AG08396 (cell line): Measurements from ENCODE around the gene GUK1.

Experiments
- DNase-seq: peaks from one replicate; pipeline ENCODE4 v3.0.0; 2012; ENCODE audit warnings: low spot score, mixed read lengths

GUK1 gene

DNA sequence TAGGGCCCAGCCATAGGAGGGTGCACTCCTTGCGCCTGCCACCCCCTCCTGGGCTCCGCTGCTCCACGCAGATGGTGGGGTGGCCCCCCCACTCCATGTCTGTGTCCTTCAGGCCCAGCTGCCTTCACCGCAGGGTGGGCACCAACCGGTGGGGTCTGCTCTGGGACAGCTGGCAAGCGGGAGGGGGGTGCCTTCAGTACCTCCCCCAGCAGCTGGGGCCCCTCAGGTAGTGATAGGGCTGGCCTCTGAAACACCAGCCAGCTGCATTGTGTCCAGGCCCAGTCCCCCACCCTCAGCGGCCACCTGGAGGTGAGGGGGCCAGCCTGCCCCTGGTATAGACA lies 10.0 kb downstream of the GUK1 start:
- DNase-seq: no peak

DNA sequence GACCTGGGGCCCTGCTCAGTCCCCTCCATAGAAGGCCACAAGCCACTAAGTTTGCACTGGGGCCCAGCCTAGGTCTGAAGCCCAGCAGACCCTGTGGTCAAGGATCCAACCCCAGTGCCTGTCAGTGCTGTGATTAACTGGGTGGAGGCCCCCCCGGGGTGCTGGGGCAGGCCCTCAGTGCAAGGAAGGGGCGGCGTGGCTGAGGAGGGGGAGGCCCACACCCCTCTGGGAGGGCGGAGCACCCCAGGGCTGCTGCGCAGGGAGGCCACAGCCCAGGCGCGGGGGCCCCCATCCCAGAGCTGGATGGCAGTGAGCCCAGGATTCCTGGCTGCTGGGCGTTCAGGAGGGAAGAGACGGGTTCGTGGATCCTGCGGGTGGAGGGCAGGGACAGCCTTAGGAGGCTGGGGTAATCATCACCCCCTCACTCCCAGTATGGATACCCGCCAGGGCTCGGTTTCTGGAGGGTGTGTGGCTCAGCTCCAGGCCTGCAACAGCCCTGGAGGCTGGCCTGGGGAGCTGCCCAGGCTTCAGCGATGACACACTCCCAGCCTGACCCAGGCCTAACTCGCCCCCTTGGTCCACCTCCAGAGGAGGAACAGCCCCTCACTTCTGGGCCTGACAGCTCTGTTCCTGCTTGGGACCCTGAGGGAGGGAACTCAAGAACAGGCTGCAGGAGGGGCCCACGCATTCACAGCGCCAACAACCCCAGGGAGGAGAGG lies 10.5 kb downstream of the GUK1 start:
- peak; percentile 88 for DNase-seq

DNA sequence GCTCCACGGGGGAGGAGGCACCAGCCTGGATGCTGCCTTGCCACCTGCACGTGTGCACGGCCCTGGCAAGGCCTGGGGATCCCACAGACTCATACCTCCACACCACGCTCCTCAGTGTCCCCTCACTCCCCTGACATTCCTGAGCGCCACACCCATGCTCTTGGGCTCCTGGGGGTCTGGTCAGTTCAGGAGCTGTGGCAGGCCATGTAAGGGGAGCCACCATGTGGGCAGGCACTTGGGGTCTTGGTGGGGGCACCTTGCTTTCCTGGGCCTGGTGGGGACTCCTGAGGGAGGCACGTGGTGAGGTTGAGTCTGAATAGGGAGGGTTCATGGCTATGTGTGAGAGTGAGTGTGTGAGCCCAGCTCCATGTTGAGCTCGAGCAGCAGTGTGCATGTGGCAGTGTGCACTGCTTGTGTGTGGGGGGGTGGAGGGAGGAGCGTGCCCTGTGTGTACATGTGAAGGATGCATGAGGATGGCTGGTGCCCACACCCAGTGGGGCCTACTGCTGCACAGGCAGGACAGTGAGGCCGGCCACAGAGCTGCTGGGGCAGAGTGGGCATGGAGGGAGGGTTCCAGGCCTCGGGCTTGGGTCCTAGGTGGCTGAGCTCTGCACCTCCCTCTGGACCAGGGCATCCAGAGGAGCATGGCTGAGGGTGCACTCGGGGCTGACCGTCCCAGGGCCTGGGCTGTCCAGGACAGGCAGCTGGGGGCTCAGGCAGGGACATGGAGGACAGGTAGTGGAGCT lies 11.3 kb downstream of the GUK1 start:
- DNase-seq: no peak

DNA sequence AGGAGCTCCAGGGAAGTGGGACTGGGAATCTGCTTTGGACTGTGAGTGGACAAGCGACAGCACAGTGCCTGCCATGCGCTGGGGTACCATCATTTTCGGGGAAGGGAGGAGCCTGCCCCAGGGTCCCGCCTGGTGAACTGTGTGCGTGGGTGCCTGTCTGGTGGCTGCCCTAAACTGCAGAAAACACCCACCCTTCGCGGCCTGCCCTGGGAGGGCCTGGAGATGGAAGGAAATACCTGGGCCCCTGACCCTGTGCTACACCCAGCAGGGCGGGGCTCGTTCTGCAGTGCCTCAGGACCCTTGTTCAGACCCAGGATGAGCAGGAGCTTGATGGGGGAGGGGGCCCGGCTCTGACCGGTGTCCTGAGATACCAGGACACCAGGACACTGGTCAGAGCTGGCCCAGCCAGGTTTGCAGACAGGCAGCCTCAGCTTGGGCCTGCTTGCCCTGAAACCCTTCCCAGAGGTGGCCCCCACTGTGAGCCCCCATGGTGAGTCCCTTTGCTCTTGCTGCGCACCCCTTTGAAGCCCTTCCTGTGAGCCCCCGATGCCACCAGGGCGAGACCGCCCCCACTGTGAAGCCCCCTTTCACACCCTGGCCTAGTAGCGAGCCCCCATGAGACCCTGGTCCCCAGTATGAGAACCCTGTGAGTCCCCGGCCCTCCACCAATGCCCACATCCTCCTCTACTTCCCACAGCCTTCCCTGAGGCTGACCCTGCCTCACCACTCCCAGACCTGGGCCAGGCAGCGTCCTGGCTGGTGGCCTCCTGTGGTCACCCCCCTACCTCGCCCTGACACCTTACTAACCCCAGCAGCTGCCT lies 12.2 kb downstream of the GUK1 start:
- no peak for DNase-seq

DNA sequence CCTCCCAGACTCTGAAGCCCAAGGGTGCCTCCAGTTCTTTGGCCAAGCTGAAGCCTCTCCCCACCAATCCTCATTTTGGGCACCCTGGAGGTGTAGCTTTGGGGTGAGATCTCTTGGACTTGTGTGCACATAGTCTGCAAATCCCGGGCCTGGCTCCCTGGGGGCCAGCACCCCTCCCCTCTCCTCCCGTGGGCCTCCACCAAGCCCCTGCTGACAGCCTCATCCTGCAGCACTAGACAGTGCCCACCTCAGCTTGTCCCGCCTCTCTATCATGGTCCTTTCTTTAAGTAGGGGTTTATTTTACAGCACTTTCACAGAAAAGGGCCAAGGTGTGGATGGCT lies 12.8 kb downstream of the GUK1 start:
- no peak for DNase-seq

DNA sequence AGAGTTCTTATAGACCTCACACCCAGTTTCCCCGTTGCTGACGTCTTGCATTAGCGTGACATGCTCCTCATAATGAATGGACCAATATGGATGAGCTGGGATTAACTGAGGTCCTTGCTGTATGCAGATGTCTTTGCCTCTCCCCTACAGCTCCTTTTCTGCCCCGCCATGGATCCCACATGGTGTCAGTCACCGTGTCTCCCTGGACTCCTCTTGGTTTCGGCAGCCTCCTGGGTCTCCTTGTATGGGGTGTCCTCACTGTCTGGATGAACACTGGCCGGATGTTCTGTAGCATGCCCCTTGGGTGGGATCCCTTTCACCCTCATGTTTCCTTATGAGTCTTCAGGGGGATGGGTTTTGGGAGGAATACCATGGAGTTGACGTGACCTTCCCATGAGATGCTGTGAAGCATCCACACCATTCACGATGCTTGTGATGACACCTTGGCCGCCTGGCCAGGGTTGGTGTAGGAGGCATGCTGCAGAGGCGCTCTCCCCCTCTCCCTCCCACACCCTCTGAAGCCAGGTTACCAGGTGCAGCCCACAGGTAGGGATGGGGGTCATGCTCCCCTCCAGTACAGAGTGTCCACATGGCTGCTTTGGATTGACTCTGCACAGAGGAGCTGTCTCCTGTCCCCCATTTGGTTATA lies 14.1 kb downstream of the GUK1 start:
- DNase-seq: no peak

DNA sequence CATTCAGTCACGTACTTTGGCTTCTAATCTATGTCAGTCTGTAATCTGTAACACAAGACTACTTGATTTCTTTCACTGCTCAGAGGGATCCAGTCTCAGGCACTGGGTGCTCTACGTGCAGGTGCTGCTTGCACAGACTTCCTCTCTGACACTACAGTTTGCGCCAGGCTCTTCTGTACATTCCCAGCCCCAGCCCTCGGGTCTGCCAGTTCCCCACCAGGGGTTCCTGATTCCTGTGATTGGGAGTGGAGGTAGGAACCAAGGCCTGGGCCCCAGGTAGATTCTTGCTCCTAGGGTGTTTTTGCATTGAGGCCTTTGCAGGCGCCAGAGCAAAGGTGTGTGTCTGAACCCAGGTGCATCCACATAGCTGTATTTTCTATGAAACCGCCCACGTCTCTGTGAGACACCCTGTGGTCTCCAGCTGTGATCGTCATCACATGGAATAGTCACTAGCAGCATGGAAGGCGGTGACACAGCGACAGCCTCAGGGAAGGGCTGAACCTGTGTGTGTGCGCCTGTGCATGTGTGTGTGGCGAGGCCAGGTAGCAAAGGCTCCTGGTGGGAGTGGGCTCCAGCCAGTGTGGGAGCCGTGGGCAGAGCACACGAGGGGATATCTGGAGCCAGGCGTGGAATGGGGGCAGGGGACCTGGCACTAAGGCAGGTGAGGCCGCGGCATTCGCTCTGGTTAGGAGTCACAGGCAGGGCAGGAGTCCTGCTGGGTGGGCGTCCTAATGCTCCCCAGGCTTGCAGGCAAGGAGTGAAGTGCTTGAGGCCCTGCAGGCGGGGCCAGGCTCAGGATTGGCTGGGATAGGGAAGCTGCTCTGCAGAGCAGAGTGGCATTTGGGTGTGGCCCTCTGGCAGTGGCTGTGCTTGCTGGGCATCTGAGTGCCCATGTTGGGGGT lies 14.8 kb downstream of the GUK1 start:
- DNase-seq: no peak

DNA sequence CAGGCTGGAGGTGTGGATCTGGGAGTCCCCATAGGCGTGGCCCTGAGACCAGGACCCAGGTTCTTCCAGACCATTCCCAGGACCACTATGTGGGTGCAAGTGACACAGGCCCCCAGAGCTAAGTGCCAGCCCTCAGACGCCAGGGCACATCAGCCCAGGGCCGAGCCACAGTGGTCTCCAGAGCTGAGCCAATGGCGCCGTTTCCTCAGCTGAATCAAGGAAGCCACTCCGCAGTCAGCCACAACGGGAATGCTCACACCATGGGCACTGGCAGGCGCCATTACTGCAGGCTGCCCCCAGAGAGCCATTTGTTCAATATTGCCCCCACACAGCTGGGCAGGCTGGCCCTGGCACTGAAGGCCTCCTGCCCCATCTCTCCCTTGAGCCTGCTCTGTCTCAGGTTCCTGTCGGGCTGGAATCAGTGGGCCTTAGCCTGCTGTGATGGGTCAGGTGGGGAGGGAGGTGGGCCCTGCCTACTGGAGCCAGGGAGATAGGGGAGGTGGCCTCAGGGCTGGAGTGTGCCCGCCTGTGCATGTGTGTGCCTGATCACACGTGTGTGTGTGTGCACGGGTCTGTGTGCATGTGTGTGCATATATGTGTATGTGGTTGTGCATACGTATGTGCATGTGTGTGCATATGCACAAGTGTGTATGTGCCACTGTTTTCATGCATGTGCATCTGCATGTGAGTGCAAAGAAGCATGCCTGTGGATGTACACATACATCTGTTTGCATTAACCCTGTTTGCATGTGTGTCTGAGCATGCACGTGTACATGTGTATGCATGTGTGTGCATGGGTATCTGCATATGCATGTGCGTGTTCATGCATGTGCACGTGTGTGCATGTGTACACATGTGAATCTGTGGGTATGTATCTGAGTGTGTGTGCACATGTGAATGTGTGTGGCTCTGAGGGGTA lies 15.8 kb downstream of the GUK1 start:
- DNase-seq: no peak

DNA sequence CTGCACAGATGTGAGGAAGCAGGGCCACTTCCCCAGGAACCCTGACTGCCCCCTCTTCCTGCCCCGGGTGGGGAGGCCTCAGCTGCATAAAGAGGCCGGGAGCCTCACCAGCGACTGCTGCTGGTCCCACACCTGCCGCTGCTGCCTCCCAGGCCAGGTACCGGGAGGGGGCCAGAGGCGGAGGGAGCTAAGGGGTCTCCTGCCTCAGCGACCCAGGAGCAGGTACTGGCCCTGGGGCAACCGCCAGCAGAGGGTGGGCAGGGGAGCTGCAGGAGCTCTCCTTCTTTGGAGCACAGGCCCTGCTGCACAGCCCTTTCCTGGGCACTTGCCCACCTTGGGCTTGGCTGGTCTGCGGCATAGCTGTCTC lies 16.4 kb downstream of the GUK1 start:
- DNase-seq: no peak

DNA sequence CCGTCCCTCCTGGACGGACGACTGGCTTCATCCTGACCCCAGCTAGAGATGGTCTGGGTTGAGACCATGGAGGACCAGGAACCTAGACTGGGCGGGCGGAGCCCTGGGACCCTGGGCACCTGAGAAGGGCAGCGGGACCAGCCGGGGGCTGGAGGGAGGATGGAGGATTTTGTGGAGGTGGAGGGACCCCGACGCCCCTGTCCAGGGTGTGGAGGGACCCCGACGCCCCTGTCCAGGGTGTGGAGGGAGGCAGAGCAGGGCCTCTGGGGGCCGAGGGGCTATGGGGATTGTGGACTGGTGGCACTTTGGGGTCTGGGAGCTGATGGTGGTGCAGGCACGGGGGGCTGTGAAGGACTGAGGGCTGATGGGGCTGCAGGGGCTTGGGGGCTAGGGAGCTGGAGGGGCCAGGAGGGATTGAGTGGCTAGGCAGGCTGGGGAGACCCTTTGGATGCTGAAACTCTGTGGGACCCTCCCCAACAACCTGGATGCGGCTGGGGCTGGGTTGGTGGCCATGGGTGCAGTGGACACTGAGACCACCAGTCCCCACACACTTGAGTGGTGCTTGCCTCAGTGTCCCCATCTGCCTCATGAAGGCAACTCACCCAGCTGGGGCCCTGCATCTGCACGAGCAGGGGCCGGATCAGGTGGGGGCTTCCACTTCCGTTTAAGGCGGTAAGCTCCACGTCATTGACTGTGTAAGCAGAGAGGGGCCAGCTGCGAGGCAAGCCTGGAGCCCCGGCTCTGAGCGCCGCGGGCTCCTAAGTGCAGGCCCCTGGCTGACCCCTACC lies 17.1 kb downstream of the GUK1 start:
- no peak for DNase-seq

DNA sequence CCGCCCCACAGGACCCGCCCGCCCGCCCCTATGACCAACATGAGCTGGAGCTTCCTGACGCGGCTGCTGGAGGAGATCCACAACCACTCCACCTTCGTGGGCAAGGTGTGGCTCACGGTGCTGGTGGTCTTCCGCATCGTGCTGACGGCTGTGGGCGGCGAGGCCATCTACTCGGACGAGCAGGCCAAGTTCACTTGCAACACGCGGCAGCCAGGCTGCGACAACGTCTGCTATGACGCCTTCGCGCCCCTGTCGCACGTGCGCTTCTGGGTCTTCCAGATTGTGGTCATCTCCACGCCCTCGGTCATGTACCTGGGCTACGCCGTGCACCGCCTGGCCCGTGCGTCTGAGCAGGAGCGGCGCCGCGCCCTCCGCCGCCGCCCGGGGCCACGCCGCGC lies 17.6 kb downstream of the GUK1 start:
- DNase-seq: no peak

DNA sequence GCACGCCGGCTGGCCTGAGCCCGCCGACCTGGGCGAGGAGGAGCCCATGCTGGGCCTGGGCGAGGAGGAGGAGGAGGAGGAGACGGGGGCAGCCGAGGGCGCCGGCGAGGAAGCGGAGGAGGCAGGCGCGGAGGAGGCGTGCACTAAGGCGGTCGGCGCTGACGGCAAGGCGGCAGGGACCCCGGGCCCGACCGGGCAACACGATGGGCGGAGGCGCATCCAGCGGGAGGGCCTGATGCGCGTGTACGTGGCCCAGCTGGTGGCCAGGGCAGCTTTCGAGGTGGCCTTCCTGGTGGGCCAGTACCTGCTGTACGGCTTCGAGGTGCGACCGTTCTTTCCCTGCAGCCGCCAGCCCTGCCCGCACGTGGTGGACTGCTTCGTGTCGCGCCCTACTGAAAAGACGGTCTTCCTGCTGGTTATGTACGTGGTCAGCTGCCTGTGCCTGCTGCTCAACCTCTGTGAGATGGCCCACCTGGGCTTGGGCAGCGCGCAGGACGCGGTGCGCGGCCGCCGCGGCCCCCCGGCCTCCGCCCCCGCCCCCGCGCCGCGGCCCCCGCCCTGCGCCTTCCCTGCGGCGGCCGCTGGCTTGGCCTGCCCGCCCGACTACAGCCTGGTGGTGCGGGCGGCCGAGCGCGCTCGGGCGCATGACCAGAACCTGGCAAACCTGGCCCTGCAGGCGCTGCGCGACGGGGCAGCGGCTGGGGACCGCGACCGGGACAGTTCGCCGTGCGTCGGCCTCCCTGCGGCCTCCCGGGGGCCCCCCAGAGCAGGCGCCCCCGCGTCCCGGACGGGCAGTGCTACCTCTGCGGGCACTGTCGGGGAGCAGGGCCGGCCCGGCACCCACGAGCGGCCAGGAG lies 18.3 kb downstream of the GUK1 start:
- DNase-seq: no peak

DNA sequence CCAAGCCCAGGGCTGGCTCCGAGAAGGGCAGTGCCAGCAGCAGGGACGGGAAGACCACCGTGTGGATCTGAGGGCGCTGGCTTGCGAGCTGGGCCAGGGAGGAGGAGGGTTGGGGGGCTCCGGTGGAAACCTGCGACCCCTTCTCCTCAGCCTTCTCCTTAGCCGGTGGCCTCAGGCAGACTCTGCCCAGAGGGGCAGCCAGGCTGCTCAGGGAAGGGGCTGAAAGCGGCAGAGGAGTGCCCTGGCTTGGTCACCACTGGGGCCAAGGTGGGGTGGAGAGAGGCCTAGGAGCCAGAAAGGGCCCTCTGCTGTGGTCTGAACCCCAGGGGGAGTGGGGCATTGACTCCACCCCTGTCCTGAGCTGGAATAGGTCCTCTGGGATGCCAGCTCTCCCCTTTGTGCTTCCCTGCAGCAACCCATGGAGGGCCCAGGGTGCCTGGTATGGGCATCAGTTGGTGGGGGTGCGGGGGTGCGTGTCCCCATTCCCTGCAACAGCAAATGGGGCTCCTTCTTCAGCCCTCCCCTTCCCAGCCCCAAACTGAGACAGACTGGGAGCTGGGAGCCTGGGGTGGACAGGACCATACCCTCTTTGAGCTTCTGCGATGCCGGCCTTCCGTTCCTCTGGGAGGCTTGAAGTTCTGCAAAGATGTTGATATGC lies 19.1 kb downstream of the GUK1 start:
- no peak for DNase-seq

DNA sequence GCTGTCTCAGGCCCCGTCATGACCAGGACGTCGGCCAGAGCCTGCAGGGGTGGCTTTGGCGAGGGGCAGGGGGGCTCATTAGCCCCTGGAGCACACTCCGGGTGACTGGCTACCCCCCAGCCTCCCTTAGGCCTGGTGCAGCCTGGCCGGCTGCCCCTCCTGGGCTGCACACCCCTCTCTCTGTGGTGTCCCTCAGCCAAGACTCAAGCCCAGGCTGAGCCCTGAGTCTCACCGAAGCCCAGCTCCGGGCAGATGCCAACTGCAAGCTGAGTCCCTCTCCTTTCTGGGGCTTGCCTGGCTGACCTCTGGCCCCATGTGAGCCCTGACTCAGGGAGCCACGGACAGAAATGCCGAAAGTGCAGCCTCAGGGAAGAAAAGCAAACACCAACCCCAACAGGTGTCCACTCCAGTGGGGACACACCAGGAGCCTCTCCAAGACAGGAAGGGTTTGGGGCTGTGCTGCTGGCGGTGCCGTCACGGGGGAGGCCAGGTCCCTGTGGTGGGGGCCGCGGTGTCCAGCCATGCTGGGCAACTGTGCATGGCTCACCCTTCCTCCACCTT lies 20.2 kb downstream of the GUK1 start:
- no peak for DNase-seq

DNA sequence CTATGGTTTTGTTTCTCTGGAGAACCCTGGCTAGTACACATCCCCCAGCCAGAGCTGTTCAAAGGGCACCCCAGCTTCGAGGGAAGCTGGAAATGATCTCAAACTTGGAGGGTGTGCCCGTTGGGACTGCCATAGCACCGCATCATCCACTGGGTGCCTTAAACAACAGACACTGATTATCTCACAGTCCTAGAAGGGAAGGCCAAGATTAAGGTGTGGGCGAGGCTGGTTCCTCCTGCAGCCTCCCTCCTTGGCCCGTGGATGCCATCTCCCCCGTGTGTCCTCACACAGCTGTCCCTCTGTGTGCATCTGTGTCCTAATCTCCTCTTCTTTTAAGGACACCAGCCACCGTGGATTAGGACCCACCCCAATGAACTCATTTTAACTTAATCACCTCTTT lies 21.3 kb downstream of the GUK1 start:
- DNase-seq: no peak

DNA sequence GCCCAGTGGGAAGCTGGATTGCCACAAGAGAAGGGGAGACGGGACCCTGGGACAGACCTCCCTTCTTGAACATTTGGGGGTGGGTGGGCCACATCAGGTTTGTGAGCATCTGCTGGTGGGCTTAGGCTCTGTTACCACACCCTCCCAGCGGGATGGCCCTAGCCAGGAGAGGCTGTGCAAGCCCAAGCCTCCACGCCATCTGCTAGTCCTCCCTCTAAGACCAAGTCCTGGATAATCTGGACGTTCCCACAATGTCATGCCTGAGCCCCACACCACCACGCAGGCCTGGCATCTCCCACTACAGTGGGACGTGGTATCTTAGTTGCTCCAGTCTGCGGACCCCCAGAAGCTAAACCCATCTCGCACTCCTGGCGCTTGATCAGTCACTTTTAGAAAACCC lies 21.8 kb downstream of the GUK1 start:
- DNase-seq: no peak

DNA sequence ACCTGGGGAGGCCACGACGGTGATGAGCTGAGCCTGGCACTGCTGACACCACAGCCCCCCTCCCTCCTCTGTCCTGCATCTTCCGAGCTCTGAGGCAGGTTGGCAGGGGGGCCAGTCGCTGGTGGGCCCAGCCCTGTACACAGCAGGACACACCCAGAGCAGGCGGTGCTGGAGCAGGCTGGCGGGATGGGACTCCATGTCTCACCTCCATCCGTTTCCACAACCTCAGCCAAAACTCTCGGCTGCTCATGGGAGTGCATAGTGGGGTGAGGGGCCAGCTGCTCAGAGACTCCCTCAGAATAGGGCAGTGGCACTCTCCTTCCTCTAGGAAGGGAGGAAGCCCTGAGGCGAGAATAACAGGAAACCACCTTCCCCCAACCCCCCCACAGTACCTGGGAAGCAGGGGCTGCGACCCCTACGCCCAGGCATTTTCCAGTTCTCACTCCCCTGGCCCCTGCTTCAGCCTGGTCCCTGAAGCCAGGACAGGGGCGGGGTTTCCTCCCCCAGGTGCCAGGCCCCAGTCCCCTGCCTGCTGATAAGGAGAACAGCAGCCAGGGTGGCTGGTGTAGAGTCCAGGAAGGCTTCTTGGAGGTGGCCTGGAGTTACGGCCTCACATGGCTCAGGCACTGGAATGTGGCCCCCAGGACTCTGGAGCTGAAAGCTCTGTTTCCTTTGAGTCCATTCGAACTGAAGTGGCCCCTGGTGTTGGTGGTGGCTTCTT lies 22.4 kb downstream of the GUK1 start:
- no peak for DNase-seq
